GM10266 (cell line): ENCODE measurements around the gene CHD2.

Experiments
- DNase-seq: peaks from one replicate; pipeline ENCODE4 v3.0.0; 2012; ENCODE audit errors: extremely low spot score
- TF ChIP-seq, protein P1 (sequence below): IDR thresholded peaks from 2 replicates; pipeline ENCODE4 v1.5.1; 2012; ENCODE audit warnings: mild to moderate bottlenecking, low read depth; ENCODE audit not compliant: control insufficient read depth, insufficient read depth; ENCODE audit errors: missing control alignments

The CHD2 gene

DNA sequence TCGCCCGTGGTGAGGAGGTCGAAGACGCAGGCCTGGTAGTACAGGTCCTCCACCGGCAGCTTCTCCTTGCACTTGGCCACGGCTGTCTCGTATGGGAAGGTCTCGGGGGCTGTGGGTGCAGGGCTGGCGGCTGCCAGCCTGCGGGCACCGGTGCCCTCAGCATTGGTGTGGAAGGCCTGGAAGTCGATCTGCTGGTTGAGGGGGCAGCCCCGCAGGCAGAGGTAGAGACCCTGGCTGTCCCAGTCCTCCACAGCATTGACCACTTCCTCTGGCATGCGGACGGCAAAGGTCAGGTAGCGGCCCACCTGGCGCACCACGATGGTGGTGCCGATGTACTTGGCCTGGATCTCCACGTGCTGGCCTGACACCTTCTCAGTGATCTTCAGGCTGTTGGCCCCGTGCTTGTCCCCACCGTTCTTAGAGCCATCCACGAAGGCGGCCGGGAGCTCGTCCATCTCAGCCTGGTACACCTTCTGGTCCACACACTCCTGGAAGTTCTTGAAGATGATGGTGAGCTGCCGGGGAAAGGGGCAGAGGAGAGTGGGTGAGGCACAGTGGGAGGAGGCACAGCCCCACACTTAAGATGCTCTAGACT lies 145.2 kb downstream of the CHD2 start:
- DNase-seq, result no peak
- TF ChIP-seq, protein P1, sequence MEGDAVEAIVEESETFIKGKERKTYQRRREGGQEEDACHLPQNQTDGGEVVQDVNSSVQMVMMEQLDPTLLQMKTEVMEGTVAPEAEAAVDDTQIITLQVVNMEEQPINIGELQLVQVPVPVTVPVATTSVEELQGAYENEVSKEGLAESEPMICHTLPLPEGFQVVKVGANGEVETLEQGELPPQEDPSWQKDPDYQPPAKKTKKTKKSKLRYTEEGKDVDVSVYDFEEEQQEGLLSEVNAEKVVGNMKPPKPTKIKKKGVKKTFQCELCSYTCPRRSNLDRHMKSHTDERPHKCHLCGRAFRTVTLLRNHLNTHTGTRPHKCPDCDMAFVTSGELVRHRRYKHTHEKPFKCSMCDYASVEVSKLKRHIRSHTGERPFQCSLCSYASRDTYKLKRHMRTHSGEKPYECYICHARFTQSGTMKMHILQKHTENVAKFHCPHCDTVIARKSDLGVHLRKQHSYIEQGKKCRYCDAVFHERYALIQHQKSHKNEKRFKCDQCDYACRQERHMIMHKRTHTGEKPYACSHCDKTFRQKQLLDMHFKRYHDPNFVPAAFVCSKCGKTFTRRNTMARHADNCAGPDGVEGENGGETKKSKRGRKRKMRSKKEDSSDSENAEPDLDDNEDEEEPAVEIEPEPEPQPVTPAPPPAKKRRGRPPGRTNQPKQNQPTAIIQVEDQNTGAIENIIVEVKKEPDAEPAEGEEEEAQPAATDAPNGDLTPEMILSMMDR, result no peak

DNA sequence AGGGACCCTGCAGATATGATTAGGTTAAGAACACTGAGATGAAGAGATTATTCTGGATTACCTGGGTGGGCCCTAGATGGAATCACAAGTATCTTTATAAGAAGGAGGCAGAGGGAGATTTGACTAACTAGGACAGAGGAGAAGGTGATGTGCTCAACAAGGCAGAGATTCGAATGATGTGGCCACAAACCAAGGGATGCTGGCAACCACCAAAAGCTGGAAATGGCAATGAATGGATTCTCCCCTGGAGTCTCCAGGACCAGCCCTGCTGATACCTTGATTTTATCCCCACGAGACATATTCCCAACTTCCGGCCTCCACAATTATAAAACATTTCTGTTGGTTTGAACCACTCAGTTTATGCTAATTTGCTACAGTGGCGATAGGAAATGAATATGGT lies 146.0 kb downstream of the CHD2 start:
- TF ChIP-seq, protein P1, result no peak
- no peak for DNase-seq

DNA sequence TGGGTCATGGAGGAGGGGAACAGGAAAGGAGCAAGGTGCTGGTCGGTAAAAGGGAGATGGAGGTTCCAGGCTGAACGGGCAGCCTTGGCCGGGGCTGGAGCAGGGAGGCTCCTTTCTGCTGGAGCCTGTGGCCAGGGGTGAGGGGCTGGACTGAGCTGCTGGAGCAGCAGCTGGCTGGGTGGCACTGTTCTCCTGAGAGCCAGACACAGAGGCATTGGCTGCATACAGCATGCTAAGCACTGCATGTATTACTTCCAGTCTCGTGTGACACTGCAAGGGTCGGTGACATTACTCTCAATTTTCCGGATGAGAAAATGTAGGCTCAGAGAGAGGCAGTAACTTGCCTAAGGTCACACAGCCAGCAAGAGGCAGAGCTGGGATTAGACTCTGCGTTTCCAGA lies 146.6 kb downstream of the CHD2 start:
- DNase-seq, result no peak
- TF ChIP-seq, protein P1, result no peak

DNA sequence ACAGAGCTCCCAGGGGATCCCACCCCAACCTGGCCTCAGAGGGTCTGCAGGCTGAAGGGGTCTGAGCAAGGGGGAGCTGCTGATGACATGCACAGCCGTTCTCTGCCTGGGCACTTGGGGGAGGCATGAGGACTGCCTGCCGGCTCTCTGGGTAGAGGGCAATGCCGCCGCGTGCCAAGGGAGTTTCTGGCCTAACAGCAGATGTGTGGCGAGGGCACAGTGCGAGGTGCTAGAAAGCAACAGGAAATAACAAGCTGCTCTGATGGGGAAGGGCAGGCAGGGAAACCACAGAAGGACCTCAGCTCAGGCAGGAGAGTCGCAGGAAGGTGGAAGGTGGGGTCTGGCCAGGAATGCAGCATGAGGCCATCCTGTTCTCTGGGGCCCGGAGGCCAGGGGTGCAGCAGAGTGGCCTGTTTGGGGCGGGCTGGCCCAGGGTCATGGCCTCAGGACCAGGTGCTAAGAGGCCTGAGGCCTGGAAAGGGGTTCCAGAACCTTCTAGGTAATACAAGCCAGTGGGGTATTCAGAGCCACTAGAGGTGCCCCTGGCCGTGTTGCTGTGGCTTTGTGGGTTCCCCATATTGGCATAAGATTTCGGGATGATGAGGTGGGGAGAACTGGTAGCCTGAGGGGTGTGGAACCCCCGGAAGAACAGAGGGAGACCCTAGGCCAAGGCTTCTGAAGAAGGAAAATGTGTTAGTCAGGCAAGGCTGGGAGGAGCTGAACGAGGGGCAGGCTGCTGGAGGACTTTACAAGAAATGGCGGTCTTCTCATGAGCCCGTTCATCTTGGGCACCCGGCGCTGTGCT lies 147.7 kb downstream of the CHD2 start:
- no peak for DNase-seq
- TF ChIP-seq, protein P1, result no peak

DNA sequence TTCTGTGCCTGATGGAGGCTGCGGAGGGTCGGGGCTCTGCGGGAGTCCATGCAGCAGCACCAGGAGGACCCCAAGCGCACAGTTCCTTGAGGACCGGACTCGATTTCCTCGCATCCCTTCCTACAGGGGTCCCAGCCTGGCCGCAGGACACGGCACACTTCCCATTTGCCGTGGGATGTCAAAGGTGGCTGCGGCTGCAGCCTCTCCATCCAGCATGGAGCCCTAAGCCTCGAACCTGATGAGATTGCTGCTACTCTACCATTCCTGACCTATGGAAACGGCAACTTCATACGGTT lies 148.2 kb downstream of the CHD2 start:
- TF ChIP-seq, protein P1, result no peak
- no peak for DNase-seq

DNA sequence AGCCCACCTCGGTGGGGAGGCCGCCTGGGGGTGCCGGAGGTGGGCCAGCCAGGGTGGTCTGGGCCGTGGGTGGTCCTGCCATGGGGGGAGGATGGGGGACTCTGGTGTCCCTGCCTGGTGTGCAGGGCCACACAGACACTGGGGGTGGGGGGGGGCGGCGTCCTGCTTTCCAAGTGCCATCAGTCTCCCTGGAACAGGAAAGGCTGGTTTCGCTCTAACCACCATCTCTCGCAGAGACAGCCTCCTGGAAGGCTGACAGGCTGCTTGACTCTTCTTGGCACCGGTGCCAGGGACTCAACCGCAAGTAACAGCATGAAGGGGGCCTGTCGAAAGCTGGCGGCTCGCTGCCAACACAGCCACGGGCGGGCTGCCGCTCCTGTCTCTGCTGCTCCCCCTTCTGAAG lies 148.6 kb downstream of the CHD2 start:
- TF ChIP-seq, protein P1, result no peak
- no peak for DNase-seq

DNA sequence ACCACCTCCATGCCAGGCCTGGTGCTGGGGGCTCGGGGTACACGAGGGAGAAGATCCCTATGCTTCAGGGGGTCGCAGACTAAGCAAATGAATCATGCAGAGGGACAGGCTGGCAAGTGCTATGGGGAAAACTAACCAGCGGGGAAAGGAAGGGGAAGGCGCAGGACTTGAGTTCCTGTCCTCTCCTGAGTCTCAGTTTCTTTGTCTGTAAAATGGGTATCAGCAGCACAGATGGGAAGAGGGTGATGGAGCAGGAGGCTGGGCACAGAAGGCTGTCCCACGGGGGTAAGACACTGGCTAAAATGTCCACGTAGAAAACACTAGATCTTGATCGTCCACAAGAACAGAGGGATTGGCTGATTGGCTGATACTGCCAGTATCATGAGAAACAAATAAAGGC lies 149.1 kb downstream of the CHD2 start:
- TF ChIP-seq, protein P1, result no peak

More for the DNA sequence above, 149.1 kb downstream of the CHD2 start:
- no peak for DNase-seq
